Duodenal mucosa (tissue), 2 donors: ENCODE data around the gene INTS6.

Experiments
- H3K27ac ChIP-seq: one replicate; pipeline ENCODE4 v1.7.0; 2013; ENCODE audit warnings: low read depth, low read length
- H3K27me3 ChIP-seq, 2 donors: one replicate each; pipeline ENCODE4 v1.7.0; 2013; ENCODE audit warnings: low read length in 2 of 2, control low read depth in 1 of 2; ENCODE audit not compliant: insufficient read depth in 2 of 2, control insufficient read depth in 1 of 2
- H3K36me3 ChIP-seq, 2 donors: one replicate each; pipeline ENCODE4 v1.7.0; 2013; ENCODE audit warnings: low read length in 2 of 2, control low read depth in 1 of 2; ENCODE audit not compliant: insufficient read depth in 2 of 2, control insufficient read depth in 1 of 2
- H3K4me1 ChIP-seq, 2 donors: one replicate each; pipeline ENCODE4 v1.7.0; 2013; ENCODE audit warnings: low read length in 2 of 2, control low read depth in 1 of 2; ENCODE audit not compliant: insufficient read depth in 2 of 2, control insufficient read depth in 1 of 2
- H3K4me3 ChIP-seq, 2 donors: one replicate each; pipeline ENCODE4 v1.7.0; 2013; ENCODE audit warnings: low read length in 2 of 2, low read depth in 1 of 2
- H3K9ac ChIP-seq, 2 donors: one replicate each; pipeline ENCODE4 v1.7.0; 2013; ENCODE audit warnings: low read length in 2 of 2, low read depth in 1 of 2
- H3K9me3 ChIP-seq, 2 donors: one replicate each; pipeline ENCODE4 v1.7.0; 2013; ENCODE audit warnings: low read length in 2 of 2, control low read depth in 1 of 2; ENCODE audit not compliant: control insufficient read depth in 1 of 2

INTS6 gene

DNA sequence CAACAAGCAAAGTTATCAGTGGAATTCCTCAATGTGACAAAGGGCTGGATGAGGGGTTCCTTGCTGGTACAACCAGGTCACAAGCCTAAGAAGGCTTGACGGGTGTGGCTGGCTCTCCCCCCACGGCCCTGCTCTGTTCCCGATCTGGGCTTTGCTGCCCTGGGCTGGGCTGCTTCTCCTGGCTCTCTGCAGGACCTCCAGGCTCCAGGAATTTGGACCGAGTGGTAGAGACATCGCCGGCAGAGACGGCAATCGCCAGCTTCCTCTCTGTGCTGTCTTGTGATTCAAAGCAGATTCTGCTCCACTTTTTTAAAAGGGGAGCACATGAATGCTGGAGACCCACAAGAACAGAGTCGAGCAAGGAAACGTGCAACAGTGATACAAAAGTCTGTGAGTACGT, 113.5 kb downstream of the INTS6 start, which contains the start of gene SERPINE3:
SERPINE3 (plus strand) TSS at position 338 of the 400 bp plus-strand sequence. CDS start 1,401 bp downstream, outside the sequence.
- H3K9me3 ChIP-seq, result no peaks in the 10 kb centered on the region
- H3K27ac ChIP-seq, result no peak within 1 kb of the TSS
- H3K4me3 ChIP-seq, result no peak within 1 kb of the TSS
- no peaks in the 10 kb centered on the region for H3K27me3 ChIP-seq
- no peak within 1 kb of the TSS for H3K9ac ChIP-seq
- H3K36me3 ChIP-seq, result no peaks in the 10 kb centered on the region
- peaks cover 9% of the 10 kb centered on the region in 2 donors for H3K4me1 ChIP-seq

DNA sequence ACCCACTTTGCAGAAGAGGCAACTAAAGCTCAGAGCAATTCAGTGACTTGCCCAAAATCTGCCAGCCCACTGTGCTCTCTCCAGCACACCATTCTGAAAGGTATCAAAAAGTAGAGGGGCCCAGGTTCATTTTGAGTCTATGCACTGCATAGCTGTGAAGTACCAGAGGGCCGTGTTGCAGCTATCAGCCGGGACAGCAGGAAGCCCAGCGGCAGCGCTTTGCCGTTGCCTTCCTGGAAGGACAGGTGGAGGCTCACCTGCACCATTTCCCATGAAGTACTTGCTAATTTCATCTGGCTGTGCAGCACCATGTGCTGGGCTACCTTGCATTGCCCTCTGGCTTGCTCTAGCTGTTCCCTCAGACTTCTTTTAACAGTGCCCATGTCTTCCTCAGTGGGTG, 116.1 kb downstream of the INTS6 start:
- Histone ChIP-seq H3K27ac (no peak overlapping the region), H3K36me3 (no peaks in the 10 kb centered on the region), H3K9me3 (no peaks in the 10 kb centered on the region), H3K27me3 (no peaks in the 10 kb centered on the region), H3K9ac (no peak overlapping the region), H3K4me1 (peaks cover 9% of the 10 kb centered on the region in 2 donors), H3K4me3 (no peak overlapping the region)

DNA sequence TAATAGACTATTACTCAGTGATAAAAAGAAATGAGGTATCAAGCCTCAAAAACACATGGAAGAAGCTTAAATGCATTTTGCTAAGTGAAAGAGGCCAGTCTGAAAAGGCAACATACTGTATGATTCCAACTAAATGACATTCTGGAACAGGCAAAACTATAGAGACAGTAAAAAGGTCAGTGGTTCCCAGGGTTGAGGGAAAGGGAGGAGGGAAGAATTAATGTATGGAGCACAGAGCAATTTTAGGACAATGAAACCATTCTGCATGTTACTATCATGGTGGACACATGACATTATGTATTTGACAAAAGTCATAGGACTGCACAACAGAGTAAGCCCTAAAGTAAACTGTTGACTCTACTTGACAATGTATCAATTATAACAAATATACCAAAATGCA, 119.0 kb downstream of the INTS6 start:
- H3K9me3 ChIP-seq, result no peaks in the 10 kb centered on the region
- H3K27me3 ChIP-seq, result no peaks in the 10 kb centered on the region
- H3K27ac ChIP-seq, result no peak overlapping the region
- H3K4me3 ChIP-seq, result no peak overlapping the region
- no peak overlapping the region for H3K9ac ChIP-seq
- H3K36me3 ChIP-seq, result no peaks in the 10 kb centered on the region
- H3K4me1 ChIP-seq, result no peaks in the 10 kb centered on the region

DNA sequence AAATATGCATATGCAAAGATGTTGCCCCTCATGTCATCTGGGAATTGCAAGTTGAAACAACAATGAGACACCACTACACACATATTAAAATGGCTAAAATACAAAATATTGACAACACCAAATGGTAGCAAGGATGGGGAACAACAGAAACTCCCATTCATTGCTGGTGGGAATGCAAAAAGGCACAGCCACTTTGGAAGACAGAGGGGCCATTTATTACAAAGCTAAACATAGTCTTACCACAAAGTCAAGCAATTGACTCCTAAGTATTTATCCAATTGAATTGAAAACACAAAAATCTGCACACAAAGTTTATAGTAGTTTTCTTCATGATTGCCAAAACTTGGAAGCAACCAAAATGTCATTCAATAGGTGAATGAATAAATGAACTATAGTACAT, 119.4 kb downstream of the INTS6 start:
- no peaks in the 10 kb centered on the region for H3K27me3 ChIP-seq
- no peak overlapping the region for H3K9ac ChIP-seq
- H3K36me3 ChIP-seq, result no peaks in the 10 kb centered on the region
- H3K9me3 ChIP-seq, result no peaks in the 10 kb centered on the region
- no peaks in the 10 kb centered on the region for H3K4me1 ChIP-seq
- H3K27ac ChIP-seq, result no peak overlapping the region
- H3K4me3 ChIP-seq, result no peak overlapping the region

DNA sequence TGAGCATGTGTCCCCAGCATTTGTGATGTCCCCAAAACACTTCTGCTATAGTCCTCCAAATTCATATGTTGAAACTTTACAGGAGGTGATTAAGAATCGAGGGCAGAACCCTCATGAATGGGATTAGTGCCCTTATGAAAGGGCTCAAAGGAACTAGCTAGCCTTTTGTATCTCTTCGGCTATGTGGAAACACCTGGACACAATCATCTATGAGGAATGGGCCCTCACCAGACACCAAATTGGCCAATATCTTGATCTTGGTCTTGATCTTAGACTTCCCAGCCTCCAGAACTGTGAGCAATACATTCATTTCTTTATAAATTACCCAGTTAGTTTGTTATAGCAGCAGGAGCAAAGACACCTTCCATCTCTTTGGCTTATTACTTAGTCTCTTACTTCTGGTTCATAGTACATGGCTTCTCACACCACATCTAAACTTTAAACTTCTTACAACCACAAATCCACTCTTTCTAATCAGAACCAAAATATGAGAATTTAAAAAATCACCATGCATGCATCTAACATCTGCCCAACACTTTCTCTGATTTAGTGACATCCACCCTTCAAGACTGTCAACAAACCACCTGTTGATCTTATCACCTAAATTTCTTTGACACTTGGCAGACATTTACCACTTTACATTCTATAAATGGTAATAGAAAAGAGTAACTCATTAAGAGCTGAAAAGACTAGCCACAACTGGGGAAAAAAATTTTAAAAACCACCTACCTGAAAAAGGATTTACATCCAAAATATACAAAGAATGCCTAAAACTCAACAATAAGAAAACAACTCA, 120.1 kb downstream of the INTS6 start:
- no peak overlapping the region for H3K27ac ChIP-seq
- no peaks in the 10 kb centered on the region for H3K36me3 ChIP-seq
- H3K9ac ChIP-seq, result no peak overlapping the region
- no peaks in the 10 kb centered on the region for H3K27me3 ChIP-seq
- no peak overlapping the region for H3K4me3 ChIP-seq
- no peaks in the 10 kb centered on the region for H3K9me3 ChIP-seq
- no peaks in the 10 kb centered on the region for H3K4me1 ChIP-seq

DNA sequence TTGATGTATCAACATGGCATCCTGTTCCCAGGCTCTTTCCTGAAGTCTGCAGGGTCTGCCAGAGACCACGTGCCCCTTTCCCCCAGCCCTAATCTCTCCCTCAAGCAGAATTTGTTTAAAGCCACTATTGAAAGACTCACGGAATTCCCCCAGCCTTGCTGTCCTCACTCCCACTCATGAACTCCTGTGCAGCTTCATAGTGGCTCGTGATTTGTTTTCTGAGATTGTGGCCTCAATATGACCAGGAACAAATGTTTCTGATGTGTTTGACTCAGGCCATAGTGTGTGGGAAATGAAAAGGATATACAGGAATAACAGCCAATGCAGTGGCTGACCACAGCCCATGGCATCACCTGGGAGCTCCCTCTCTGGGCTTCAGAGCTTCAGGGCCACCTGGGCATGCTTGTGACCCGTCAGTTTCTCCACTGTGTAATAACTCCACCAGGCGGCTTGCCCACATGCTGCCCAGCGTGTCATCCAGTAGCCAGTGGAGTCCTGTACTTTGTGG, 121.4 kb downstream of the INTS6 start:
- Histone ChIP-seq H3K36me3 (no peaks in the 10 kb centered on the region), H3K9ac (no peak overlapping the region), H3K27ac (no peak overlapping the region), H3K4me1 (no peaks in the 10 kb centered on the region), H3K9me3 (no peaks in the 10 kb centered on the region), H3K4me3 (no peak overlapping the region), H3K27me3 (no peaks in the 10 kb centered on the region)

DNA sequence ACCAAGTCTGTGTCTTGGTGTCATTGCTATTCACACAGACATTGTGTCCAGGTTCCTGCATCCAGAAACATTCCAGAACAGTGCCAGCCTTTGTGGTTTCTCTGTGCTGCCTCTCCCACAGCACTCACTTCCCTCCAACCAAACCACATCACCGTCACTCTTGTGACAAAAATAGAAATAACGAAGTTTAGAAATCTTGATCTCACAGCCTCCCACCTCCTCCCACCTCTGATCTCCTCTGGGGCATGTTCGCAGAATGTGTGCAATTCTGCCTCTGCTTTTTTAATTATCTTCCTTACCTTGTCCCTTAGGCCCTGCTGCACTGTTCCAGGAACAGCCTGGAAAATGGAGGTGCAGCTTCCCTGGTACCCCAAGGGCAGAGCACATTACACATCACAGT, 122.0 kb downstream of the INTS6 start:
- no peak overlapping the region for H3K9ac ChIP-seq
- no peaks in the 10 kb centered on the region for H3K27me3 ChIP-seq
- H3K9me3 ChIP-seq, result no peaks in the 10 kb centered on the region
- no peaks in the 10 kb centered on the region for H3K4me1 ChIP-seq
- H3K27ac ChIP-seq, result no peak overlapping the region
- H3K4me3 ChIP-seq, result no peak overlapping the region
- no peaks in the 10 kb centered on the region for H3K36me3 ChIP-seq

DNA sequence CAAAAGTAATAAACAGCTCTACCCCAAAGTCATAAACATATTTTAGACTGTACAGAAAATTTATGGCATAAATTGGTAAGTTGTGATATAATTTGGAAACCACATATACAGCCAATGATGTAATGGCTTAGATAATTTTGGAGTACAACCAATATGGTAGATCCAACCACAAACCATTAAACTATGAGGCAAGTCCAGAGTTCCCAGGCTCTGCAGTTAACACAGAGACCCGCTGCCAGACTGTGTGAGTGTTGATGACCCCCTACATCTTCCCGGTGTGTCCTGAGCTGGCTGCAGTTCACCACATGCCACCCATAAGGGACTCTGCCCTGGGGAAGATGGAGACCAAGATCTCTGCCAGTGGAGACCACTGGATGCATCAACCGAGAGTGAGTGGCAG, 123.2 kb downstream of the INTS6 start:
- Histone ChIP-seq H3K9me3 (no peaks in the 10 kb centered on the region), H3K4me1 (no peaks in the 10 kb centered on the region), H3K27ac (no peak overlapping the region), H3K9ac (no peak overlapping the region), H3K36me3 (no peaks in the 10 kb centered on the region), H3K27me3 (no peaks in the 10 kb centered on the region), H3K4me3 (no peak overlapping the region)

DNA sequence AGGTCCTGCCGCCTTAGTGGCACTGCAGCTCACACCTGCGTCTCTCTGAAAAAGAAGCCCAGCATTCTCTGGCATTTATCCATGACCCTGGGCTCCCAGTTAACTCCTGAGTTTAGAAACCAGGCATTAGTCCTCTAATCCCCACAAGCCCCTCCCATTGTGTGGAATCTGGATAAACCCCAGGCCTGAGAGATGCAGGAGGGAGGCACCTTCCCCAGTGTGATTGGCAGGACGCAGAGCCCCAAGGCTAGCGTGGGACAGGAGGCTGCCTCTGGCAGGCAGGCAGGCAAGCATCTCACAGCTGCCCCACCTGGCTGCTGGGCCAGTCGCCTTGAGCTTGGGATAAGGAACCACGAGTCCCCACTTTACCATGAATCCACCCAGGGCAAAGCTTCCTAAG, 124.3 kb downstream of the INTS6 start:
- no peak overlapping the region for H3K4me3 ChIP-seq
- H3K9me3 ChIP-seq, result no peaks in the 10 kb centered on the region
- H3K27me3 ChIP-seq, result no peaks in the 10 kb centered on the region
- H3K36me3 ChIP-seq, result no peaks in the 10 kb centered on the region
- H3K4me1 ChIP-seq, result no peaks in the 10 kb centered on the region
- H3K27ac ChIP-seq, result no peak overlapping the region
- no peak overlapping the region for H3K9ac ChIP-seq

DNA sequence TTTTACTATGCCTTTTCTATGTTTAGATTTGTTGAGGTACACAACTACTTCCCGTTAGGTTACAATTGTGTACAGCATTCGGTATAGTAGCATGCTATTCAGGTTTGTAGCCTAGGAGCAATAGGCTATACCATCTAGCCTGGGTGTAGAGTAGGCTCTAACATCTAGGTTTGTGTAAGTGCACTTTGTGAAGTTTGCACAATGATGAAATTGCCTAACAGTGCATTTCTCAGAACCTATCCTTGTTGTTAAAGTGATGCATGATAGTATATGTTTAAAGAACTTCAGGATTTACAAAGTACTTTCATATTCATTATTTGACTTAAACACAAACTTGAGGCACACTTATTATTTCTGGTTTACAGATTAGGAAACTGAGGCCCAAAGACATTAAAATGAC, 124.9 kb downstream of the INTS6 start:
- Histone ChIP-seq H3K9me3 (no peaks in the 10 kb centered on the region), H3K4me1 (no peaks in the 10 kb centered on the region), H3K27ac (no peak overlapping the region), H3K36me3 (no peaks in the 10 kb centered on the region), H3K9ac (no peak overlapping the region), H3K27me3 (no peaks in the 10 kb centered on the region), H3K4me3 (no peak overlapping the region)
